A673 (cell line): ENCODE data around the gene PGAP2.

ENCODE experiments used
- CTCF ChIP-seq: fragments of 300-800, 200-600 bp; sonication (generic); conservative IDR thresholded peaks from 2 replicates; pipeline ENCODE4 v1.5.1; 2017; ENCODE audit warnings: low read depth, mild to moderate bottlenecking, antibody characterized with exemption, low read length, moderate library complexity, mixed read lengths
- EZH2 ChIP-seq: fragments of 200-600 bp; sonication (generic); IDR thresholded peaks from 2 replicates; pipeline ENCODE4 v1.6.1; 2017; ENCODE audit warnings: borderline replicate concordance, low read depth, mild to moderate bottlenecking, mixed read lengths, antibody characterized with exemption, low read length; ENCODE audit not compliant: poor library complexity, severe bottlenecking

- no peak for TF ChIP-seq CTCF
- no peak for TF ChIP-seq EZH2
Observed at GRCh38 chr11:3853545-3853842, 45.1 kb downstream of the PGAP2 start.
